ENCODE results near the gene CIB4.

CIB4 gene

DNA sequence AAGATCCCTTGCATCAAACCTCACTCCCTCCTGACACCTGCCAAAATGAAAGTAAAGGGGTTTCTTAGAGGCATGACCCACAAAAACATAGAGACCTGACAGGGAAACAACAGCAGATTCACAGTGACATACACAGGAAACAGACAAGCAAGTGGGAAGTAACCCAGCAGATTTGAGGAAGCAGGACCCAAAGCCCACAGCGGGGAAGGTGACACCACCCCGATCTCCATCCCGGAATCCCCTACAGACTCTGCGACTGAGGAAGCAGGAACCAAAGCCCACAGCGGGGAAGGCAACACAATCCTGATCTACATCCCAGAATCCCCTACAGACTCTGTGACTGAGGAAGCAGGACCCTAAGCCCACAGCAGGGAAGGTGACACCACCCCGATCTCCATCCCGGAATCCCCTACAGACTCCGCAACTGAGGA lies 21.6 kb downstream of the CIB4 start:
- no peak for DNase-seq

- DNase-seq = no peak
These were observed 22.1 kb downstream of the CIB4 start for GRCh38 chr2:26619096-26619495.

DNA sequence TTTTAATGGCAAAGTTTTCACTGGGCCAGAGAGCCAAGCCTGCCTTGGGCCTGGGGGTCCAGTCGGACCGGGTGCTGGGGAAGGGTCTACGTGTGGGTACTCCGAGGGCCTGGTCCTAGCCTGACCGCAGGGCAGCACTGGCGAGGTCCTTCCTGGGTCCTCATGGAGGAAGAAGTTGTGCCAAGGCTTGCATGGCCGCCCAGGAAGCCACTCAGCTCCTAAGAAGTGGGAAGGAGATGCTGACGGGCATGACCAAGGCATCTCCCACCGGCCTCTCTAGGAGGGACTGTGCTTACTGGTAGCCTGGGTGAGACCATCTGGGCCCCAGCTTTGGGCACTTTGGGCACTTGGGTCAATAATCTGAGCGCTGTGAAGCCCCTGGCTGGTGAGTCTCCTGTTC lies 22.6 kb downstream of the CIB4 start:
- DNase-seq = no peak

- DNase-seq = no peak
These were observed 23.5 kb downstream of the CIB4 start for GRCh38 chr2:26617588-26618083.

DNA sequence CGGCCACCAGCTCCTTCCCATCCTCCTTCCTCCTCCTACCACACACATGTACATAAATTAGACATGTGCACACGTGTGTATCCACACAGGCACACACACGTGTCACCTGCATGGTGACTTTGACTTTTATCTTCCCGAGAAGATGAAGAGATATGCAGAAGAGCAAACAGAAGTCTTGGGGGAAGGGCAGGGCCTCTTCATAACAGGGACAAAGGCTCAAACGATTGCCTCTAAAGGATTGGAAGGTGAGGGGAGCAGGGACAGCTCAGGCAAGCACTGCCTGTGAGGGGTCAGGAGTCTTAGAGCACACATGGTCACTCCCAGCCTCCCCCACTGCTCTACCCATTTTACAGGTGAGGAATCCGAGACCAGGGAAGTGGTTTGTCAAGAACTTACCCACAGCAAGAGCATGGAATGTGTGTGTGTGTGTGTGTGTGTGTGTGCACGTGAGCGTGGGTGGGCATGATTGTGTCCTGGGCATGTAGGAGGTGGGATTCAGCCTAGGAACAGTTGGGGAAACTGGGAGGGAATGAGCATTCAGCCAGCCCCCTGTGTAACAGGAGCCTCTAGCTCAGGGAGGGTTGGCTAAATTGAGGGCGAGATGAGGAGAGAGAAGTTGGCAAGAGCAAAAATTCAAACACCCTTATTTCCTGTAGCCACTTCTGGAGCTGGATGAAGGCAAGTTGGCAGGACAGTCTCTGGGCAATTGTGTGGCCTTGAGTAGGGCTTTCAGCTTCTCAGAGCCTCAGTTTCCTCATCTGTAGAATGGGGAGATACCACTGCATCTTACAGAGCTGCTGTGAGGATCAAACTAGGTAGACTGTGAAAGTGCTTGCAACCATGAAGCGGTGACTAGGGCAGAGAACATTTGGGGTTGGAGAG lies 24.2 kb downstream of the CIB4 start:
- no peak for DNase-seq

DNA sequence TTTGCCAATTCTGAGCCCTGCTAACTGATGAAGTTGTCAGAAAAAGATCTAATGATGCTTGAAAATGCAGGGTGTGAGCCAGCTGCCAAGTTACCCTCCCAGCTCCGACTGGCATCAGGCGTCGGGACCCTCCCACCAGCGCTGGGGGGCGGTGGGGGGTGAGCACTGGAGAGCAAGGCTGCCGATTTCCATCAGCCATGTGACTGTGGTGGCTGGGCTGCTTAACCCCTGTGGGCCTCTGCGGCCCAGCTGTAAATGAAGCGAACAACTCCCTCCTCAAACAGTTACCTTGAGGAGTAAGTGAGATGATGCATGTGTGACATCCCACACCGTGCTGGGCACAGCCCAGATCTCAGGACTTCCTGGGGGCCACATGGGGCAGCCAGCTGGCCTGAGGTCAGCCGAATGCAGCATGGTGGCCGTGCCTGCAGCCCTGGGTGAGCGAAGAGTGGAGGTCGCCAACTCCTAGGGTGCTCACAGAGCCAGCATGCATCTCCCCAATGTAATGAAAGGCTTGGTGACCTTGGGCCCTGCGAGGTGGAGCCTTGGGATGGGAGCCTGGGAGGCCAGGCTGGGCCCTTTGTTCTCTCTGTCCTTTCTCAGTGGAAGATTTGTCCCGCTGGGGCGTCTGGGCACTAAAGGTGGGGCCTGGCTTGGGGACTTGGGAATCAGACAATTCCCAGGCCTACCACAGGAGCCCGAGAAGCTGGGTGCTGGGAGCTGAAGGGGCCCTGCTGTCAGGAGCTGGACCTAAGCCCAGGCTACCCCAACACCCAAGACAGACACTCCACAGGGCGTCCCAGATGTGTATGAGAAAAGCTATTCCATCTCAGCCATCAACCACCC lies 25.1 kb downstream of the CIB4 start:
- no peak for DNase-seq

DNA sequence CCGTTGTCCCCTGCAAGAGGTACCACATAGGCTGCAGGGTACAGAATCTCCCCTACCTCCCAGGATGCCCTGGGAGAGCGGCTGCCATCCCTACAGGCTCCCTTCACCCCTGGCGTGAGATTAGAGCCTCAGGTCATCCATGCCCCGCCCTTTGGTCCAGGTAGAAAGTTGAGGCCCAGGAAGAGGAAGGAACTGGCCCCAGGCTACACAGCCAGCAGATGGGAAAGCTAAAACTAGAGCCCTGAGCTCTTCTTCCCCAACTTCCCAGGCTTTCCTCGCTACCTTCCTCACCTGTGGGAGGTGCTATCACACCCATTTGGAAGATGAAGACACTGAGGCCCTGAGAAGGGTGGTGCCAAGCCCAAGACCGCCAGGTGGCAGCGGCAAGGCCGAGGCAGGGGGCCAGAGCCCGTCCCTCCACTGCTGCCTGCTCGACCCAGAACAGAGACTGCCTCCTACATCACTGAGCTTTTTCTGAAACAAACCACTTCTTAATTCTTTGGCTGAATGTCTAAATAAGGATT lies 25.8 kb downstream of the CIB4 start:
- DNase-seq = no peak

DNA sequence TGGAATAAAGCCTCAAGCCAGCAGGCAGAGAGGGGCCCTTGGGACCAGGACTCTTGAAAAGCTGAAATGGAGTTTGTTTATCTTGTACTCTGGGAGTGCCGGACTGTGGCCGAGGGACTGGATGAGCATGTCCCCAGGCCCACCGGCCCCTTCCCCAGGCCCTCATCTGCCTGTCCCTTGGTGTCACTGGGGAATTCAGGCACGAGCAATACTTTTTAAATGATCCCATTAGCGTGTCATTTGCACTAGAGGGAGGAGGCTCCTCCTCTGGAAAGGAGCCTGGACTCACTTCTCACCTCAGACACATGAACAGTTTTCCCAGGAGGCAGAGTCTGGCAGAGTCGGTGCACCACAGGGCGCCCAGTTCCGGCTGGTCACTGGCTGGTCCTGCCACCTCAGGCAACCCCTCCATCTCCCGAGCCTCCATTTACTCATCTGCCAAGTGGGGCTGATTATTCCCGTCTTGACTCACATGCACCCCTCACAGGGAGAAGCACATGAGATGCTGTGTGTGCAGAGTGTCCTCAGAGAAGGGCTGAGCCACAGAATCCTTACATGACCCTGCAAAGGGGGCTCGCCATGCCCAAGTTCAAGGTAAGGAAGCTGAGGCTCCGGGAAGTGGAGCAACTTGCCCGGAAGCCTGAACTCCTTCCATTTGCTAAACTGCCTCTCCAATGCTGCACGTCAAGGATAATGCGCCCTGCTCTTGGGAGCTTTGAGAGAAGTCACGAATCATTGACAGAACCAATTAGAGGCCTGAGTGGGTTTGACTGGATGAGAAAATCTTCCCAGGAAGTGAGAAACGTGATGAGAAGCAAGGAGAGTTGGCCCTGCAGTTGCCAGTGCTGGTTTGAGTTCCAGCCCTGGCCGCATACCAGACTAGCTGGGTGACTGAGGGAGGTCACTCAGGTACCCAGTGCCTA lies 26.7 kb downstream of the CIB4 start:
- DNase-seq = peak in 1 of 2 experiments; percentile 6

GRCh38 chr2:26613241-26614215 lies 27.6 kb downstream of the CIB4 start:
- no peak for DNase-seq

DNA sequence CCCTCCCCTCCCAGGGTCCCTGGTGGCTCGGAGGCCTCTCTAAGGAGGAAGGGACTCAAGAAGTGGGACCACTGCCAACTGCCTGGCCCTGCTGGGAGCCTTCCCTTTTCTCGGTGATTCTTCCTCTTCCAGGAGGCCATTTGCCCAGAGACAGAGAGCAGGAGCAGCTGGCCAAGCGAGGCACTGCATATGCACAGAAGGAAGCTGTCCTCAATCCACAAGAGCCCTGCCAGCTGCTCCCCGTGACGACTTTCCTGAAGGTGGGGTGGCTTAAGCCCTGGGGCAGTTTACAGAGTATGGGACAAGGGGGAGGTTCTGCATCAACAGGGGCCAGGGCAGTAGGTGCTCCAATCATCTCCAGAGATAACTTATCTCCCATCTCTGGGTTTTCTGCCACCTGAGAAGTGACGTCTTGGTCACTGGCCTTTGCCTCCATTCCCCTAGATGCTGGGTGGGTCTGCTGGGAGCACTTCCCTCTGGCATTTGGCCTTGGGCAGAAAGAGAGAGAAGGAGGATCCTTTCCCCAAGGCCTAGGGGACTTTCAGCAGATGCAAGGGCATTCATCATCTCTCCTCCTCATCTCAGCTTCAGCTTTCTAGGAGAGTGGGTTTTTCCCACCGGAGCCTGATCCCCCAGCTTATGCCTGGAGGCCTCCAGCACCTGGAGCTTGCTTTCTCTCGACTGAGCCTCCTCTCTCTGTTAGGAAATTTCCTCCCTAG lies 28.5 kb downstream of the CIB4 start:
- peak in 1 of 2 experiments; percentile 8 for DNase-seq

GRCh38 chr2:26612034-26612433 lies 29.1 kb downstream of the CIB4 start:
- DNase-seq = no peak

GRCh38 chr2:26610504-26611335 lies 30.4 kb downstream of the CIB4 start:
- peak in 1 of 2 experiments; percentile 7 for DNase-seq

DNA sequence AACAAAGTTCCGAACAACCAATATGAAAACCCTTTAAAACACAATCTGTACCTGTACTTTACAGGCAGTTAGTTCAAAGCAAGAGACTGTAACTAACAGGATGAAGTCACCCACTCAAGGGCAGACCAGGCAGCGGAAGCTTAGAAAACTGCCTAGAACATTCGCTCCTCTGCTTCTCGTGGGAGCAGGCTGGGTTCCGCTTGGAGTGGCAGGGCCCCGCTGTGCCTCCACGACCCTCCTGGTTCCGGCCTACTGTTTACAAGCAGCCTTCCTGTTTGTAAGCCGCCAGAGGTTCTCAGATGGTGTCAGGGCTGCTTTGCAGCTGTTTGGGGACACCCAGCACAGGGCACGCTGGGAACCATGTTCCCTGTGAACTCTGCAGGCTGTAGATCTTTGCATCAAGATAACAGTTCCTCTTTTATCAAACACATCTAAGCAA lies 31.3 kb downstream of the CIB4 start:
- peak; percentile 18 to 24 for DNase-seq

- no peak for DNase-seq
These were observed 31.9 kb downstream of the CIB4 start for GRCh38 chr2:26609205-26609631.

GRCh38 chr2:26608557-26608956 lies 32.6 kb downstream of the CIB4 start:
- peak in 1 of 2 experiments; percentile 15 for DNase-seq

DNA sequence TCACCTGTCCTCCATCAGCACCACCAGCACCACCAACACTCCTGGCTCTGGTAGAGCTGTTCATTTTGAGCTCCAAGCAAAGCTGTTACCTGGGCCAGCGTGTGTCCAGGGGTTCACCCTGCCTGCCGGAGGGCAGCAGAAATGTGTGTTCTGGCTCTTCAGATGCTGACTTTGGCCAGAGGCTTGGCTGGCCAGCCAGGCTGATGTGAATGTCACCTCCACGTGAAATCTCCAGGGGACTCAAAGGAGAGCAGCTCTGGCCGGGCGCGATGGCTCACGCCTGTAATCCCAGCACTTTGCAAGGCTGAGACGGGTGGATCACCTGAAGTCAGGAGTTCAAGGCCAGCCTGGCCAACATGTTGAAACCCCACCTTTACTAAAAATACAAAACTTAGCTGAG lies 33.5 kb downstream of the CIB4 start:
- DNase-seq = peak in 1 of 2 experiments; percentile 13

DNA sequence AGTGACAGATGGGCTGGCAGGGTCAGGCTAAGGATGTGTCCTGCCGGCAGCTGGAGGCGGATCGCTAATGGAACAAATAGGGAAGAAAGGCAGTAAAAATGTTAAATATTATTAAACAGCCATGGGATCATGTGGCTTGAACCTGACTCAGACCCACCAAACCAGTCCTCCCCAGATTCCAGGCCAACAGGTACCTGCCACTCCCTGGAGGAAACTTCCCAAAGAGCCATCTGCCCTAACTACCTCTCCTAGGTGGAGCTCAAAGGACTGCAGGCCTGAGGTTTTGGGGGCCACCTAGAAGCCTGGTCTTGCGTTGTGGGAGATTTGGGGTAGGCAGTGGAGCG lies 34.3 kb downstream of the CIB4 start:
- no peak for DNase-seq

DNA sequence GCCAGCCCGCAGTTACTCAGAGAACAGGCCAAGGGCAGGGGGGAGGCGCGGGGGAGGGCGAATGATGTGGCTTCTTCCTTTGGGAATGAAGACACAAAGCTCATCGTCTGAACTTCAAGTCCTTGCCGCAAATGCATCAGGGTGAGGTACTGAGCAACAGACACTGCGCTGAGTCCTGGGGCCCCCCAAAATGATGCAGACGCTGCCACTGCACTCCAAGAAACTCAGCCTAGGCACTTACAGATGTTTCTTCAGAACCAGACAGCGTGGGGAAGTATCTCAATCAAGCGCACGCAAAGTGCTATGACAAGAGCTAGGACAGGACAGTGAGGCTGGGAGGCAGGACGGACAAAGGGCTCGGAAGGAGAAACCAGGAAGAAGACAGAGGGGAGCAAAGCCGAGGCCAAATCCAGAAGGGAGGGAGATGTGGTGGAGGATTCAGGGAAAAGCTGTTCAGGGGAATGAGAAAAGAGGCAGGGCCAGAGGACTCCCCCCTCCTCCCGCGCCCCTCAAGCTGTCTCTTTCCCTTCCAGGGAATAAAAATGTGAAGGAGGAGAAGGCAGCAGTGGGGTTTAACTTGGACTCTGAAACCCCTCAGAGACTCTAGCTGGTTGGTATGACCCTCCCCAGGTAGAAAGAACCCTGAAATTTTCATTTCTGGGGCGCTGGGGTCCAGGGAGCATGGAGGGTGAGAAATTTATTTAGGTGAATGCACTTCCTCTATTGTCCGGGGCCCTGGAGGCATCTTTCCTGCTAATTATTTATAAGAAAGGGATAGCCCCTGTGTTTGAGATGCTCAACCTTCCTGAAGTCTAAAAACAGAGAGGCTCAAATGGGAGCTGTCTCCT lies 34.9 kb downstream of the CIB4 start:
- no peak for DNase-seq

Data from activated T-cell treated with anti-CD3 and anti-CD28 coated beads, Interleukin-2, amount 50 U/mL, for 48 hours (primary cell).